Astrocyte (in vitro differentiated cells and primary cell): ENCODE data around the gene CELF4. TPM values are rescaled to one million over a fixed set of nuclear protein-coding genes. Genes with fewer than 3 reads are reported as not detected.
A peak's percentile ranks its signal among the peaks of the same experiment; 100 is the strongest.

Experiments
- DNase-seq: peaks from one replicate; pipeline ENCODE4 v3.0.0-alpha.2; 2010; ENCODE audit warnings: low read depth
- FAIRE-seq: peaks from 2 replicates; lab custom pipeline; 2011; peaks lifted over from hg19 to GRCh38; lab: Jason Lieb, UNC
- H2AFZ ChIP-seq: 2 replicates; pipeline ENCODE4 v1.6.0; 2012; ENCODE audit warnings: low read depth, low read length, inconsistent platforms
- H3K27ac ChIP-seq: 2 replicates; pipeline ENCODE4 v1.5.1; 2011; ENCODE audit warnings: low read depth, low read length, inconsistent platforms
- H3K27me3 ChIP-seq: 2 replicates; pipeline ENCODE4 v1.6.0; 2011; ENCODE audit warnings: low read length, inconsistent platforms; ENCODE audit not compliant: insufficient read depth
- H3K36me3 ChIP-seq: 2 replicates; pipeline ENCODE4 v1.5.1; 2011; ENCODE audit warnings: low read length, inconsistent platforms; ENCODE audit not compliant: insufficient read depth
- H3K4me1 ChIP-seq: 2 replicates; pipeline ENCODE4 v1.5.1; 2011; ENCODE audit warnings: low read length, inconsistent platforms; ENCODE audit not compliant: insufficient read depth
- H3K4me2 ChIP-seq: 2 replicates; pipeline ENCODE4 v1.6.0; 2012; ENCODE audit warnings: low read length, inconsistent platforms
- H3K4me3 ChIP-seq: 2 replicates; pipeline ENCODE4 v1.5.1; 2011; ENCODE audit warnings: low read depth, mild to moderate bottlenecking, low read length, inconsistent platforms; ENCODE audit not compliant: insufficient read depth
- H3K79me2 ChIP-seq: 2 replicates; pipeline ENCODE4 v1.6.0; 2012; ENCODE audit warnings: mild to moderate bottlenecking, low read length, inconsistent platforms; ENCODE audit not compliant: insufficient read depth
- H3K9ac ChIP-seq: 2 replicates; pipeline ENCODE4 v1.6.0; 2012; ENCODE audit warnings: mild to moderate bottlenecking, low read length, inconsistent platforms
- H3K9me3 ChIP-seq: 2 replicates; pipeline ENCODE4 v1.5.1; 2012; ENCODE audit warnings: low read depth, mild to moderate bottlenecking, low read length, inconsistent platforms; ENCODE audit not compliant: insufficient read depth
- H4K20me1 ChIP-seq: 2 replicates; pipeline ENCODE4 v1.6.0; 2012; ENCODE audit warnings: low read length, inconsistent platforms; ENCODE audit not compliant: insufficient read depth
- H3K27ac Mint-ChIP-seq: one replicate; pipeline ENCODE4 v1.8.0; 2021; ENCODE audit warnings: mild to moderate bottlenecking, mixed read lengths; ENCODE audit not compliant: unreplicated experiment
- H3K27me3 Mint-ChIP-seq: one replicate; pipeline ENCODE4 v1.8.0; 2021; ENCODE audit warnings: low read depth, mixed read lengths; ENCODE audit not compliant: unreplicated experiment
- H3K36me3 Mint-ChIP-seq: one replicate; pipeline ENCODE4 v1.8.0; 2021; ENCODE audit warnings: low read depth, mixed read lengths; ENCODE audit not compliant: unreplicated experiment
- H3K4me1 Mint-ChIP-seq: one replicate; pipeline ENCODE4 v1.8.0; 2021; ENCODE audit warnings: low read depth, mixed read lengths; ENCODE audit not compliant: unreplicated experiment
- H3K4me3 Mint-ChIP-seq: one replicate; pipeline ENCODE4 v1.8.0; 2021; ENCODE audit warnings: mild to moderate bottlenecking, moderate library complexity, mixed read lengths; ENCODE audit not compliant: unreplicated experiment
- H3K9me3 Mint-ChIP-seq: one replicate; pipeline ENCODE4 v1.8.0; 2021; ENCODE audit warnings: mild to moderate bottlenecking, mixed read lengths; ENCODE audit not compliant: unreplicated experiment
- EZH2 ChIP-seq: IDR thresholded peaks from 2 replicates; pipeline ENCODE4 v1.6.1; 2012; ENCODE audit warnings: mild to moderate bottlenecking, low read length, inconsistent platforms; ENCODE audit not compliant: insufficient read depth
- total RNA-seq: library from RNA; stranded (reverse); gene quantifications from 2 replicates; pipeline ENCODE4 v1.2.1, GENCODE V29; 2021
- TF ChIP-seq, protein P1 (sequence below): IDR thresholded peaks from 2 replicates; pipeline ENCODE4 v1.5.1; 2011; ENCODE audit warnings: low read depth, mild to moderate bottlenecking, inconsistent platforms, low read length, moderate library complexity; ENCODE audit not compliant: insufficient read depth

The CELF4 gene
- total RNA-seq, 1 donor from 2014 or later = 0.16 TPM

DNA sequence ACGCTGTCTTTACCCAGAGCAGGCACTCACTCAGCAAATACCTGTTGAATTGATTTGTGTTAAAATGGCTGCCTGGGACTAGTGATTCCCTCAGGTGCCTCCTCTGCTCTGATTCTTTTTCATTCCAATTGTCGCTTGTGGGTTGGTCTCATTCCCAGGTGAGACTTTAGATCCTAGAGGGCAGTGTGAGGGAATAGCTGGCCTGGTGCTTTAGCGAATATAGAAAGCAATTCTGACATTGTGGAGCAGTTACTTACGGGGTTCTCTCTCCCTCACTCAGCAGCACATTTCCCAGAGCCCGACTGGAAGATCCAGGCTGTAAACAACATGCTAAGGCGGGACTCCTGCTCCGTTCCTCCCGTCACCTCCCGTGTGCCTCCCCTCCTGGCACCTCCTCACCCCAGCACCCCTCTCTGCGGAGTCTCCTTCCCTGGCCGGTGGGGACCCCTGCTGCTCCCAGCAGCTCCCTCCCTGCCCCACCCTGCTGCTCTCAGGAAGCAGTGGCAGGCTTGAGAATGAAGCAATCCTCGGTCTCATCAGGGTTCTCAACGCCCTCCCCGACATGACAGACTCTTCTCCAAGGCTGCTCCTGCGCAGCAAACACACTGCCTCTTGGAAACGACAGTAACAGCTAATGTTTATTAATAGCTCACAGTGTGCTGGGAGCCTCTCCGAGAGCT, 26.9 kb downstream of the CELF4 start:
- Histone ChIP-seq H3K9ac (no peak overlapping the region), H3K4me2 (no peak overlapping the region), H3K4me3 (no peak overlapping the region), H3K4me1 (no peaks in the 10 kb centered on the region), H3K9me3 (no peaks in the 10 kb centered on the region), H4K20me1 (no peaks in the 10 kb centered on the region), H3K79me2 (no peaks in the 10 kb centered on the region), H3K36me3 (no peaks in the 10 kb centered on the region), H3K27ac (no peak overlapping the region), H2AFZ (no peak overlapping the region), H3K27me3 (peaks cover 11% of the 10 kb centered on the region)
- no peak for TF ChIP-seq EZH2
- TF ChIP-seq, protein P1, sequence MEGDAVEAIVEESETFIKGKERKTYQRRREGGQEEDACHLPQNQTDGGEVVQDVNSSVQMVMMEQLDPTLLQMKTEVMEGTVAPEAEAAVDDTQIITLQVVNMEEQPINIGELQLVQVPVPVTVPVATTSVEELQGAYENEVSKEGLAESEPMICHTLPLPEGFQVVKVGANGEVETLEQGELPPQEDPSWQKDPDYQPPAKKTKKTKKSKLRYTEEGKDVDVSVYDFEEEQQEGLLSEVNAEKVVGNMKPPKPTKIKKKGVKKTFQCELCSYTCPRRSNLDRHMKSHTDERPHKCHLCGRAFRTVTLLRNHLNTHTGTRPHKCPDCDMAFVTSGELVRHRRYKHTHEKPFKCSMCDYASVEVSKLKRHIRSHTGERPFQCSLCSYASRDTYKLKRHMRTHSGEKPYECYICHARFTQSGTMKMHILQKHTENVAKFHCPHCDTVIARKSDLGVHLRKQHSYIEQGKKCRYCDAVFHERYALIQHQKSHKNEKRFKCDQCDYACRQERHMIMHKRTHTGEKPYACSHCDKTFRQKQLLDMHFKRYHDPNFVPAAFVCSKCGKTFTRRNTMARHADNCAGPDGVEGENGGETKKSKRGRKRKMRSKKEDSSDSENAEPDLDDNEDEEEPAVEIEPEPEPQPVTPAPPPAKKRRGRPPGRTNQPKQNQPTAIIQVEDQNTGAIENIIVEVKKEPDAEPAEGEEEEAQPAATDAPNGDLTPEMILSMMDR = no peak
- H3K4me3 Mint-ChIP-seq = no peak overlapping the region
- no peak for FAIRE-seq
- no peaks in the 10 kb centered on the region for H3K36me3 Mint-ChIP-seq
- no peak for DNase-seq
- H3K9me3 Mint-ChIP-seq = no peaks in the 10 kb centered on the region
- no peak overlapping the region for H3K27ac Mint-ChIP-seq
- H3K27me3 Mint-ChIP-seq = peaks cover 52% of the 10 kb centered on the region
- H3K4me1 Mint-ChIP-seq = peaks cover 12% of the 10 kb centered on the region

GRCh38 chr18:37537868-37538525, 27.6 kb downstream of the CELF4 start:
- FAIRE-seq (no peak), DNase-seq (peak; percentile 8)
- no peaks in the 10 kb centered on the region for H3K79me2 ChIP-seq
- no peaks in the 10 kb centered on the region for H4K20me1 ChIP-seq
- H3K27ac ChIP-seq = no peak overlapping the region
- H2AFZ ChIP-seq = no peak overlapping the region
- no peaks in the 10 kb centered on the region for H3K4me1 ChIP-seq
- no peak overlapping the region for H3K4me2 ChIP-seq
- H3K36me3 ChIP-seq = no peaks in the 10 kb centered on the region
- H3K36me3 Mint-ChIP-seq = no peaks in the 10 kb centered on the region
- peaks cover 58% of the 10 kb centered on the region for H3K27me3 Mint-ChIP-seq
- TF ChIP-seq, protein P1 = peak; percentile 61
- TF ChIP-seq EZH2 = peak; percentile 40
- no peaks in the 10 kb centered on the region for H3K9me3 Mint-ChIP-seq
- H3K4me3 ChIP-seq = no peak overlapping the region
- no peaks in the 10 kb centered on the region for H3K9me3 ChIP-seq
- no peak overlapping the region for H3K27ac Mint-ChIP-seq
- peaks cover 12% of the 10 kb centered on the region for H3K4me1 Mint-ChIP-seq
- peaks cover 11% of the 10 kb centered on the region for H3K27me3 ChIP-seq
- no peak overlapping the region for H3K4me3 Mint-ChIP-seq
- H3K9ac ChIP-seq = no peak overlapping the region

DNA sequence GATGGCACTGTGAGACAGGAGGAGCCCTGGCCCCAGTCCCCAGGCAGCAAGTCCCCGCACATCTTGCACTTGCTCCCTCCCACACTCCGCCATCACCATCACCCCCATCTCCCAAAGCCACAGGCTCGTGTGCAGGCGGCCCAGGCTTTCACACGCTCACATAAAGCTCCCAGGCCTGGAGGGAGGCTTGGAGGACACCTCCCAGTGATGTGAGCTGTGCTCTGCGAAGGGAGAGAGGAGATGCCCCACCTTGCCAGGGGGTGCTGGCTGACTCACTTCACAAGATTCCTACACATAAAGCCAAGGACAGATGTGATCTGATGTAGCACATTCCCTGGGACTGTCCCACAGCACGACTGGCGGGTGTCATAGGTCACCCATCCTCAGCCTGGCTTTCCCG, 28.9 kb downstream of the CELF4 start:
- H3K79me2 ChIP-seq = no peaks in the 10 kb centered on the region
- no peak overlapping the region for H3K4me3 Mint-ChIP-seq
- peaks cover 11% of the 10 kb centered on the region for H3K27me3 ChIP-seq
- H3K4me2 ChIP-seq = no peak overlapping the region
- H3K27ac ChIP-seq = no peak overlapping the region
- H4K20me1 ChIP-seq = no peaks in the 10 kb centered on the region
- H3K4me1 Mint-ChIP-seq = peaks cover 12% of the 10 kb centered on the region
- peaks cover 63% of the 10 kb centered on the region for H3K27me3 Mint-ChIP-seq
- no peaks in the 10 kb centered on the region for H3K9me3 ChIP-seq
- H2AFZ ChIP-seq = no peak overlapping the region
- no peaks in the 10 kb centered on the region for H3K9me3 Mint-ChIP-seq
- no peaks in the 10 kb centered on the region for H3K36me3 Mint-ChIP-seq
- H3K4me1 ChIP-seq = no peaks in the 10 kb centered on the region
- DNase-seq = no peak
- H3K27ac Mint-ChIP-seq = no peak overlapping the region
- no peak overlapping the region for H3K4me3 ChIP-seq
- no peaks in the 10 kb centered on the region for H3K36me3 ChIP-seq
- no peak overlapping the region for H3K9ac ChIP-seq
- TF ChIP-seq, protein P1 = no peak
- TF ChIP-seq EZH2 = no peak
- FAIRE-seq = no peak
